IMR-90 (cell line): ENCODE measurements around the gene KNTC1.

Experiments used
- CEBPB ChIP-seq: IDR thresholded peaks from 2 replicates; pipeline ENCODE4 v1.6.1; 2012; ENCODE audit warnings: low read depth, low read length, improper control_type of control experiment
- CTCF ChIP-seq: conservative IDR thresholded peaks from 2 replicates; pipeline ENCODE4 v1.5.1; 2012; ENCODE audit warnings: mild to moderate bottlenecking, low read depth, low read length, improper control_type of control experiment
- FOS ChIP-seq: fragments of 150-350 bp; IDR thresholded peaks from 2 replicates; pipeline ENCODE4 v1.6.1; 2016; ENCODE audit warnings: low read depth, low read length
- NFE2L2 ChIP-seq: fragments of 150-350 bp; IDR thresholded peaks from 2 replicates; pipeline ENCODE4 v1.6.1; 2016; ENCODE audit warnings: low read depth, mild to moderate bottlenecking, low read length
- POLR2A ChIP-seq: IDR thresholded peaks from 2 replicates; pipeline ENCODE4 v1.6.1; 2012; ENCODE audit warnings: mild to moderate bottlenecking, low read depth, low read length
- USF2 ChIP-seq: fragments of 150-350 bp; IDR thresholded peaks from 2 replicates; pipeline ENCODE4 v1.6.1; 2017; ENCODE audit warnings: mild to moderate bottlenecking, antibody characterized with exemption, low read length, low read depth

GRCh38 chr12:122503783-122504590 is 23.1 kb upstream of the KNTC1 start:
- TF ChIP-seq CTCF = no peak
- no peak for TF ChIP-seq USF2
- no peak for TF ChIP-seq POLR2A
- TF ChIP-seq CEBPB = no peak
- TF ChIP-seq FOS = no peak
- no peak for TF ChIP-seq NFE2L2
